Loucy (cell line): ENCODE measurements around the gene PDE6B.

Experiments
- CTCF ChIP-seq: fragments of 200-600 bp; sonication (generic); conservative IDR thresholded peaks from 2 replicates; pipeline ENCODE4 v1.5.1; 2014; ENCODE audit warnings: mild to moderate bottlenecking, antibody characterized with exemption, low read length
- EZH2phosphoT487 ChIP-seq: fragments of 200-600 bp; IDR thresholded peaks from 2 replicates; pipeline ENCODE4 v1.6.1; 2018; ENCODE audit warnings: antibody characterized with exemption, mild to moderate bottlenecking, moderate library complexity, borderline replicate concordance

DNA sequence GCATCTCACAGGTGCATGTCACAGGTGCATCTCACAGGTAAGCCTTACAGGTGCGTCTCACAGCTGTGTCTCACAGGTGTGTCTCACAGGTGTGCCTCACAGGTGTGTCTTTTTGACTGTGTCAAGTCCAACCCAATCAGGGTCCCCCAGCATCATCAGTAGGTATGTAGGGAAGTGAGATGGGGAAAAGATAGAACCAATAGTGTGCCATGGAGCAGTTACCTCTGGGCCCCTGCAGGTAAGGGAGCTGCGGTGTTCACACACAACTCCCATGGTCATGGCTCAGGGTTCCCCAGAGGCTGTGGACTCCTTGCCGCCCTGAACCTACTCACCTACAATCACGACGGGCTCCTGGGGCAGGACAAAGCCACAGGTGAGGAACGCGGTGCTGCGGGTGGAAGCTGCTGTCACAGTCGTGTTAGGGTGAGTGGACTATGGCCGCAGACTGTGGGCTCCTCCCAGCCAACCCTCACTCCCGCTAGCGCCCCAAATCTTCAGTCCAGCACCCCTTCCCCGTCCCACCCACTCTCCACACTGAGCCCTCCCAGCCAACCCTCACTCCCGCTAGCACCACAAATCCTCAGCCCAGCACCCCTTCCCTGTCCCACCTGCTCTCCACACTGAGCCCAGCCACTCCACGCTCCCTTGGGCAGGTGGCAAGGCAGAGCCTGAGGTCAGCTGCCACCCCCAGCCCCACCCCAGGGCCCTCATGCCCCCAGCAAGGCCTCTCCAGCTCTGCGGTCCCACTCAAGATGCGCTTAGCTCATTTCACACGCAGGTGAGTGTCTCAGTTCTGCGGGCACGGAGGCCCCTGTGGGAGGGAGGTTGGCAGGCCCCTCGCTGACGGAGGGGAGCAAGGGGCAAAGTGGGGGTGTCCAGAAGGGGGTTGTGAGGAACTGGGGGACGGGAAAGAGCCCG, 2.1 kb upstream of the PDE6B start:
- TF ChIP-seq CTCF, result no peak
- TF ChIP-seq EZH2phosphoT487, result no peak
